ENCODE results near the gene CLRN2. TPM values are rescaled to one million over a fixed set of nuclear protein-coding genes. Genes with fewer than 3 reads are reported as not detected.

CLRN2 gene
- total RNA-seq, 1 donor from 2014 or later: not detected

- H3K36me3 ChIP-seq: no peaks in the 10 kb centered on the region
- no peak for TF ChIP-seq CTCF (IDR thresholded peaks at IDR 0.05)
- intact Hi-C loops (cut with DNase I): loop anchor here (5.0 kb wide), 1 partner anchor 1046 kb away; no protein-coding TSS in a partner anchor
- H3K4me3 ChIP-seq: no peak overlapping the region
- no peak overlapping the region for H3K27ac ChIP-seq
- no peaks in the 10 kb centered on the region for H3K4me1 ChIP-seq
- DNase-seq (ENCODE audit: low spot score in 2 of 2): no peak
- H3K27me3 ChIP-seq: no peaks in the 10 kb centered on the region
- no peaks in the 10 kb centered on the region for H3K9me3 ChIP-seq
Measured at GRCh38 chr4:17546222-17546621, 31.3 kb downstream of the CLRN2 start.

DNA sequence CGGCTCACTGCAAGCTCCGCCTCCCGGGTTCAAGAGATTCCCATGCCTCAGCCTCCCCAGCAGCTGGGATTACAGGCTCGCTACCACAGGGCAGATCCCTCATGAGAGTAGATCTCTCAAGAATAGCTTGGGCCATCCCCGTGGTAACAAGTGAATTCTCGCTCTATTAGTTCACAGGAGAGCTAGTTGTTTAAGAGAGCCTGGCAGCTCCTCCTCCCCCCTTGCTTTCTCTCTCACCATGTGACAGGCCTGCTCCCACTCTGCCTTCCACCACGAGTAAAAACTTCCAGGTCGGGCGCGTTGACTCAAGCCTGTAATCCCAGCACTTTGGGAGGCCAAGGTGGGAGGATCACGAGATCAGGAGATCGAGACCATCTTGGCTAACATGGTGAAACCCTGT lies 31.7 kb downstream of the CLRN2 start:
- no peak for DNase-seq (ENCODE audit: low spot score in 2 of 2)
- Histone ChIP-seq H3K4me3 (no peak overlapping the region), H3K27me3 (no peaks in the 10 kb centered on the region), H3K4me1 (no peaks in the 10 kb centered on the region), H3K36me3 (no peaks in the 10 kb centered on the region), H3K9me3 (no peaks in the 10 kb centered on the region), H3K27ac (no peak overlapping the region)
- no peak for TF ChIP-seq CTCF (IDR thresholded peaks at IDR 0.05)
- intact Hi-C loops (cut with DNase I): loop anchor here (5.0 kb wide), 1 partner anchor 1046 kb away; no protein-coding TSS in a partner anchor

- Histone ChIP-seq H3K4me3 (no peak overlapping the region), H3K36me3 (no peaks in the 10 kb centered on the region), H3K27me3 (no peaks in the 10 kb centered on the region), H3K27ac (no peak overlapping the region), H3K4me1 (no peaks in the 10 kb centered on the region), H3K9me3 (no peaks in the 10 kb centered on the region)
- DNase-seq (ENCODE audit: low spot score in 2 of 2): no peak
- intact Hi-C loops (cut with DNase I): no loop called here
- no peak for TF ChIP-seq CTCF (IDR thresholded peaks at IDR 0.05)
Measured at GRCh38 chr4:17550549-17550948, 35.6 kb downstream of the CLRN2 start.

DNA sequence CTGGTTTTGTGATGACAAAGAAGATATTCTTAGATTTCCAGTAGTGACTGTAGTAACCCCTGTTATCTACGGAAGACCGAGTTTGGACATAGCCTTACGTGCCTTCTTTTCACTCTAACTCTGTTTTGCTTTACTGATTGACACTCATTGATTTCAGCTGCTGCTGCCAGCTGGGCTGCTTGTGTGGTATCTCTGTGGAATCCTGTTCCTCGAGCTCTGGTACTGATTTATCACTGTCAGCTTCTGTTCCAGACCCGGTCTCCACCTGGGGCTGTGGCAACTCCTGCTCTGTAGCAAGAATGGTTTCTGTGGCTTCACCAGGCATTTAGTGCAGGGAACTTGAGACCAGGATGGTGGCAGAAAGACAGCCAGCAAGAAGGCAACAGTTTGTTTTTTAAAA lies 37.5 kb downstream of the CLRN2 start:
- H3K4me3 ChIP-seq: no peak overlapping the region
- H3K27ac ChIP-seq: no peak overlapping the region
- DNase-seq (ENCODE audit: low spot score in 2 of 2): no peak
- no peaks in the 10 kb centered on the region for H3K36me3 ChIP-seq
- no peak for TF ChIP-seq CTCF (IDR thresholded peaks at IDR 0.05)
- H3K4me1 ChIP-seq: no peaks in the 10 kb centered on the region
- no peaks in the 10 kb centered on the region for H3K27me3 ChIP-seq
- H3K9me3 ChIP-seq: no peaks in the 10 kb centered on the region
- intact Hi-C loops (cut with DNase I): no loop called here

GRCh38 chr4:17554568-17554967 lies 39.6 kb downstream of the CLRN2 start:
- Histone ChIP-seq H3K4me1 (no peaks in the 10 kb centered on the region), H3K9me3 (no peaks in the 10 kb centered on the region), H3K4me3 (no peak overlapping the region), H3K27ac (no peak overlapping the region), H3K36me3 (no peaks in the 10 kb centered on the region), H3K27me3 (no peaks in the 10 kb centered on the region)
- no peak for DNase-seq (ENCODE audit: low spot score in 2 of 2)
- intact Hi-C loops (cut with DNase I): no loop called here
- TF ChIP-seq CTCF (IDR thresholded peaks at IDR 0.05): no peak

DNA sequence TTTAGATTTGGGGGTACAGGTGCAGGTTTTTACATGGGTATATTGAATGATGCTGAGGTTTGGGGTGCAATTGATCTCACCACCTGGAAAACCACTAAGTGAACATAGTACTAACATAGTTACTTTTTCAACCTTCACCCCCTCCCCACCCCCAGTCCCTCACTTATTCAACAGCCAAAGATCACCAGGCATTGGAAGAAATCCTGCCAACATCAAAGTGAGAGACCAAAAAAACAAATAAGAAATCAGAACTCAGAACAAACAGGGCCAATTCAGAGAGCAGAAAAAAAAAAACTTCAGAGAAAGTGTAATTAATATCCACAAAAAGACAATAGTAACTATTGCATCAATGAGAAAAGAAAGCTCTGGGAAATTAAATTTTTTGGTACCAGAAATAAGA lies 41.5 kb downstream of the CLRN2 start:
- no peaks in the 10 kb centered on the region for H3K36me3 ChIP-seq
- H3K4me1 ChIP-seq: no peaks in the 10 kb centered on the region
- TF ChIP-seq CTCF (IDR thresholded peaks at IDR 0.05): no peak
- no peak for DNase-seq (ENCODE audit: low spot score in 2 of 2)
- intact Hi-C loops (cut with DNase I): no loop called here
- H3K4me3 ChIP-seq: no peak overlapping the region
- no peaks in the 10 kb centered on the region for H3K27me3 ChIP-seq
- H3K27ac ChIP-seq: no peak overlapping the region
- no peaks in the 10 kb centered on the region for H3K9me3 ChIP-seq
